Natural killer cell (primary cell): ENCODE data around the gene SLC24A3. TPM values are rescaled to one million over a fixed set of nuclear protein-coding genes. Genes with fewer than 3 reads are reported as not detected.

ENCODE experiments used
- ATAC-seq, 3 donors: fragments of 150-1000 bp in 2 of 3; fragments of 200-7000 bp in 1 of 3; cut with Tn5 transposase; 1 replicate in 1 of 3; 2 replicates in 2 of 3; pipeline ENCODE4 v1.10.0; 2021; ENCODE audit warnings: mild to moderate bottlenecking in 2 of 3, moderate library complexity in 2 of 3
- DNase-seq, 2 donors: peaks; one replicate each; pipeline versions ENCODE4 v3.0.0 to v3.0.0-alpha.2; 2013 to 2021; ENCODE audit warnings: mixed read lengths in 1 of 2
- H3K27ac ChIP-seq: one replicate; pipeline ENCODE4 v1.5.1; 2013; ENCODE audit warnings: mild to moderate bottlenecking, low read length
- H3K27me3 ChIP-seq: one replicate; pipeline ENCODE4 v1.6.1; 2013; ENCODE audit warnings: low read length; ENCODE audit not compliant: control insufficient read depth, insufficient read depth
- H3K36me3 ChIP-seq: one replicate; pipeline ENCODE4 v1.6.1; 2013; ENCODE audit warnings: low read length; ENCODE audit not compliant: control insufficient read depth, insufficient read depth
- H3K4me1 ChIP-seq: one replicate; pipeline ENCODE4 v1.6.1; 2013; ENCODE audit warnings: low read length; ENCODE audit not compliant: control insufficient read depth, insufficient read depth
- H3K4me3 ChIP-seq: one replicate; pipeline ENCODE4 v1.5.1; 2013; ENCODE audit warnings: low read length
- H3K9me3 ChIP-seq: one replicate; pipeline ENCODE4 v1.6.1; 2013; ENCODE audit warnings: low read length; ENCODE audit not compliant: control insufficient read depth, insufficient read depth
- H3K27ac Mint-ChIP-seq, 2 donors: one replicate each; pipeline ENCODE4 v1.8.0; 2022; ENCODE audit warnings: mild to moderate bottlenecking in 2 of 2, mixed read lengths in 2 of 2, moderate library complexity in 1 of 2
- H3K27me3 Mint-ChIP-seq, 2 donors: one replicate each; pipeline ENCODE4 v1.8.0; 2022; ENCODE audit warnings: low read depth in 2 of 2, mixed read lengths in 2 of 2
- H3K36me3 Mint-ChIP-seq: one replicate; pipeline ENCODE4 v1.8.0; 2022; ENCODE audit warnings: mixed read lengths
- H3K4me1 Mint-ChIP-seq, 2 donors: one replicate each; pipeline ENCODE4 v1.8.0; 2022; ENCODE audit warnings: mixed read lengths in 2 of 2
- H3K4me3 Mint-ChIP-seq: one replicate; pipeline ENCODE4 v1.8.0; 2022; ENCODE audit warnings: mild to moderate bottlenecking, moderate library complexity, mixed read lengths
- H3K9me3 Mint-ChIP-seq, 2 donors: one replicate each; pipeline ENCODE4 v1.8.0; 2022; ENCODE audit warnings: mixed read lengths in 2 of 2
- CTCF ChIP-seq: fragments of 200-600 bp; IDR thresholded peaks from one replicate; pipeline ENCODE4 v1.8.0; 2022; ENCODE audit warnings: antibody characterized with exemption
- WGBS: methylation state at CpG from one replicate; pipeline ENCODE4 v1.1.7; 2013; ENCODE audit warnings: missing lambda C conversion rate; ENCODE audit not compliant: insufficient coverage; 5-methylcytosine and 5-hydroxymethylcytosine counted together
- intact Hi-C: fragments of 100-400 bp; cut with micrococcal nuclease; formaldehyde crosslinking; loops from one replicate; pipeline ENCODE4 v1.14.2; 2022
- total RNA-seq, 4 donors: library from RNA; stranded (reverse); fragments of 120-200 nt in 1 of 4; gene quantifications; one replicate each; pipeline versions ENCODE4 v1.2.3 to v1.2.4, GENCODE V29; 2013 to 2022

Gene SLC24A3
- total RNA-seq, 3 donors from 2014 or later (not counting 1 experiment from before 2014, with no cell fraction given) = 0.09 to 5.5 (median 0.99) TPM

DNA sequence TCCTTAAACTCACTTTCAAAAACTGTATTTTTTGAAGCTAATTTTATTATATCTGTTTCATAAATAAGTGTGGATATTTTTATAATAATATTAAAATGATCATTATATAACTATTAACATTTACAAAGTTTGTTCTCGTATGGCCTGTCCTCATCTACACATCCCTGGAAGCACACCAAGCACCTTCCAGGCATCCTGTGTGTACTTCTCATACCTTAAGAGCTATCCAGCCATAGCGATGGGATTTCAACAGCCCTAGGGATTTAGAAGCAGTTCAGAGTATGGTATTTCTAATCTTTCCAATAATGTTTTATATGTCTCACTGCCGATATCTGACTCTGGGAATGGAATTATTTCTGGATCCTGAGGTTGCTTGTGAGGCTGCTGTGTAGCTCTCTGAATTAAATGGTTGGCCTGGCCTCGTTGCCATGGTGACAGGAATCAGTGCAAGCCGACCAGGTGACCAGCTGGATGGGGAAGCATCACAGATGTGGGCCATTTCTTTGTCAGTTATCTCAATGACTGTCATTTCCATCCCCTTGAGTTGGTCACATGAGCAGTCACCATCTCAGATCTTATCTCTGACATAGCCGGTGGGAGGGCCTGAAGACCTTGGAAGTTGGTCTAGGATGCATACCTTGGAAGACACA, 280.4 kb downstream of the SLC24A3 start:
- H3K4me3 Mint-ChIP-seq = no peak overlapping the region
- ATAC-seq = no peak
- no peak for TF ChIP-seq CTCF
- no peaks in the 10 kb centered on the region for H3K4me1 ChIP-seq
- no peak for DNase-seq
- H3K27ac ChIP-seq = no peak overlapping the region
- H3K27me3 Mint-ChIP-seq = no peaks in the 10 kb centered on the region
- no peaks in the 10 kb centered on the region for H3K9me3 ChIP-seq
- no peak overlapping the region for H3K27ac Mint-ChIP-seq
- H3K36me3 Mint-ChIP-seq = no peaks in the 10 kb centered on the region
- no peaks in the 10 kb centered on the region for H3K36me3 ChIP-seq
- 82% methylated on average over 6 of the region's 6 CpGs for WGBS
- H3K27me3 ChIP-seq = no peaks in the 10 kb centered on the region
- no peaks in the 10 kb centered on the region for H3K4me1 Mint-ChIP-seq
- no peak overlapping the region for H3K4me3 ChIP-seq
- intact Hi-C loops = no loop called here
- H3K9me3 Mint-ChIP-seq = no peaks in the 10 kb centered on the region

DNA sequence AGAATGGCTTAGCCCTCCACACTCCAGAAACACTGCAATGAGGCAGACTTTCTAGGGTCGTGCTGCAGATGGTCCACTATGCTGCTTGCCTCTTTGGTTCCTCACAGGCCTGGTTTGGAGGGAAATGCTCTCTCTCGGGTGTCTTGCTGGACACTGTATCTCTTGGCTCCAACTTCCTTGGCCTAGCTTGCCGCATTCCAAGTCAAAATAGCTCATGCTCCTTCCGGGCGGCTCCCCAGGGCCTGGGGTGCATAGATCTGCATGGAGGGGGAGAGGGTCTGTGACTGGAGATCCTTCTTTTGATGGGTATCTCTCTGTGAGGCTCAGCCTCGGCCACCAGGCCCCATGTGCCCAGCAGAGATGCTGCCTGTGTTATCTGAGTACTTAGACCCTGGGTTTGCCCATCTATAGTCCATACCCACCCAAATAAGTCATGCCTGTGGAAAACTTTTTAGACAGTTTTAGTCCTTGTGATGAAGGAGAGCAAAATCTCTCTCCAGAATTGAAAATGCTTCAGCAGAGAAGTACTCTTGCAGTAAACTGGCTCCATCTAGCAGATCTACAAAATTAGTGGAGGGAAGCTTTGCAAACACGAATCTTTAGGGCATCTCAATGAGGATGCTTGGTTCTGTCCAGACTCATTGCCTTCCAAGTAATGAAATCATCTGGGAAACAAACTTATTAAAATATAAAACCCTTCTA, 281.5 kb downstream of the SLC24A3 start:
- Mint-ChIP-seq H3K27me3 (peaks cover 0 to 2% of the 10 kb centered on the region in 2 donors), H3K4me1 (no peaks in the 10 kb centered on the region), H3K36me3 (no peaks in the 10 kb centered on the region), H3K4me3 (no peak overlapping the region), H3K27ac (no peak overlapping the region), H3K9me3 (no peaks in the 10 kb centered on the region)
- TF ChIP-seq CTCF = no peak
- ATAC-seq (no peak), DNase-seq (no peak)
- intact Hi-C loops = no loop called here
- WGBS = 80% methylated on average over 7 of the region's 7 CpGs
- no peaks in the 10 kb centered on the region for H3K36me3 ChIP-seq
- no peaks in the 10 kb centered on the region for H3K27me3 ChIP-seq
- no peak overlapping the region for H3K4me3 ChIP-seq
- no peaks in the 10 kb centered on the region for H3K9me3 ChIP-seq
- no peak overlapping the region for H3K27ac ChIP-seq
- no peaks in the 10 kb centered on the region for H3K4me1 ChIP-seq

- H3K4me1 Mint-ChIP-seq = no peaks in the 10 kb centered on the region
- H3K27me3 Mint-ChIP-seq = peaks cover 0 to 2% of the 10 kb centered on the region in 2 donors
- no peak for DNase-seq
- Histone ChIP-seq H3K4me3 (no peak overlapping the region), H3K36me3 (no peaks in the 10 kb centered on the region), H3K27me3 (no peaks in the 10 kb centered on the region), H3K9me3 (no peaks in the 10 kb centered on the region), H3K27ac (no peak overlapping the region), H3K4me1 (no peaks in the 10 kb centered on the region)
- no peak for TF ChIP-seq CTCF
- intact Hi-C loops = no loop called here
- H3K36me3 Mint-ChIP-seq = no peaks in the 10 kb centered on the region
- no peak overlapping the region for H3K27ac Mint-ChIP-seq
- no peak overlapping the region for H3K4me3 Mint-ChIP-seq
- ATAC-seq = no peak
- WGBS = 71% methylated on average over 12 of the region's 12 CpGs
- no peaks in the 10 kb centered on the region for H3K9me3 Mint-ChIP-seq
Measured at GRCh38 chr20:19495905-19496703, 283.7 kb downstream of the SLC24A3 start.
